Activated CD8-positive, alpha-beta memory T cell treated with anti-CD3 and anti-CD28 coated beads, Interleukin-2, amount 50 U/mL, for 48 hours (primary cell): ENCODE measurements around the gene NECTIN2.
A peak's percentile ranks its signal among the peaks of the same experiment; 100 is the strongest.
"Not testable (repeated sequence)": the region's sequence is repeated elsewhere in the genome, so short reads cannot be mapped to it uniquely, and the experiment has no call there.

ENCODE experiments used
- DNase-seq: peaks from one replicate; pipeline ENCODE4 v3.0.0-alpha.2; 2020

NECTIN2 gene

DNA sequence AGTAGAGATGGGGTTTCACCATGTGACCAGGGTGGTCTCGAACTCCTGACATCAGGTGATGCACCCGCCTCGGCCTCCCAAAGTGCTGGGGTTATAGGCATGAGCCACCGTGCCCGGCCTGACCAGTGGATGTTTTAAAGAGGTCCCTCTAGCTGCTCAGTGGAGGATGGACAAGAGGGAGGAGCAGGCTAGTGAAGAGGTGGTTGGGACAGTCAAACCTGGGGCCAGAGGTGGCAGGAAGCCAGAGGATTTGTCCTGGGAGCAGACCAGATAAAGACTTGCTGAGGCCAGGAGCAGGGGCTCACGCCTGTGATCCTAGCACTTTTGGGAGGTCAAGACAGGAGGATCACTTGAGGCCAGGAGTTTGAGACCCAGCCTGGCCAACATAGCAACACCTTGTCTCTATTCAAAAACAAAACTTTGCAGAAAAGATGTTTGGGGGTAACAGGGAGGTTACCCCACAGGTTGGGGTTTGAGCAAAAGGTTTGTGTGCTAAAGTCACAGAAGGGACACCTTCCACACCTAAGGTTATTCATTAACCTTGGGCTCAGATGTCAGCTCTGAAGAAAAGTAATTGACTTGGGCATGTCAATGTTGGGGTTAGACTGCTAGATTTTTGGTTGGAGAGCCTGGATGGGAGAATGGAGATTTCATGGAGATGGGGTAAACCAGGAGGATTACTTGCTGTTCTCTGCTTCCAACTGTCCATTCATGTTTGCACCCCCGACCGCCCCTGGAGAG, 28.2 kb upstream of the NECTIN2 start:
- DNase-seq: no peak

DNA sequence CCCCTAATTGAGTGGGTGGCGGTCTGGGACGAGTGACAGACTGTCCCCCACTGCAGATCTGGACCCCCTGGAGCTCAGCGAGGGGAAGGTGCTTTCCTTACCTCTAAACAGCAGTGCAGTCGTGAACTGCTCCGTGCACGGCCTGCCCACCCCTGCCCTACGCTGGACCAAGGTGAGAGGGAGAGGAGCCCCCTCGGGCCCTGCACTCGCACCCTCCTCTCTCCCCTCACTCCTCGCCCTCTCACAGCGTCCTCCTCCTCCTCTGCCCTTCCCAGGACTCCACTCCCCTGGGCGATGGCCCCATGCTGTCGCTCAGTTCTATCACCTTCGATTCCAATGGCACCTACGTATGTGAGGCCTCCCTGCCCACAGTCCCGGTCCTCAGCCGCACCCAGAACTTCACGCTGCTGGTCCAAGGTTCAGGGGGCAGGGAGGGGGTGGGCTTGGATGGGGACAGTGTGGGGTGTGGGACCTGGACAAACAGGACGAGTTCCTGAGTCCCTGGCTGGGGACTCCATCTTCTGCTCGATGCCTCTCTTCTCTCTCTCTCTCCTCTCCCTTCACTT, 27.5 kb upstream of the NECTIN2 start:
- DNase-seq: no peak

DNA sequence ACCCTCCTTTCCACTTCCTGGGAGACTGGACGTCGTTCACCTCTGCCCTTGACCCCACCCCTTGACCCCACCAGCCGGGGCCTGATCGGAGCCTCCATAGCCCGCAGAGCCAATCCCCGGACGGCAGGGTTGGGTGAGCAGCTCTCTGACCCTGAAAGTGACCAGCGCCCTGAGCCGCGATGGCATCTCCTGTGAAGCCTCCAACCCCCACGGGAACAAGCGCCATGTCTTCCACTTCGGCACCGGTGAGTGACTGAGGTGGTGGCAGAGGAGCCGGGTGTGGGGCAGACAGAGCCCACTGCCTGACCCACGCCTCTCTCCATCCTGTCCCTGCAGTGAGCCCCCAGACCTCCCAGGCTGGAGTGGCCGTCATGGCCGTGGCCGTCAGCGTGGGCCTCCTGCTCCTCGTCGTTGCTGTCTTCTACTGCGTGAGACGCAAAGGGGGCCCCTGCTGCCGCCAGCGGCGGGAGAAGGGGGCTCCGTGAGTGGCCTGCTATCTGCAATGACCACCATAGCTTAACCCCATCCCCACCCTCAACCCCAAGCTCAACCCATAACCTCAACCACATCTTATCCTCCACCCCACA, 26.8 kb upstream of the NECTIN2 start:
- DNase-seq: no peak

DNA sequence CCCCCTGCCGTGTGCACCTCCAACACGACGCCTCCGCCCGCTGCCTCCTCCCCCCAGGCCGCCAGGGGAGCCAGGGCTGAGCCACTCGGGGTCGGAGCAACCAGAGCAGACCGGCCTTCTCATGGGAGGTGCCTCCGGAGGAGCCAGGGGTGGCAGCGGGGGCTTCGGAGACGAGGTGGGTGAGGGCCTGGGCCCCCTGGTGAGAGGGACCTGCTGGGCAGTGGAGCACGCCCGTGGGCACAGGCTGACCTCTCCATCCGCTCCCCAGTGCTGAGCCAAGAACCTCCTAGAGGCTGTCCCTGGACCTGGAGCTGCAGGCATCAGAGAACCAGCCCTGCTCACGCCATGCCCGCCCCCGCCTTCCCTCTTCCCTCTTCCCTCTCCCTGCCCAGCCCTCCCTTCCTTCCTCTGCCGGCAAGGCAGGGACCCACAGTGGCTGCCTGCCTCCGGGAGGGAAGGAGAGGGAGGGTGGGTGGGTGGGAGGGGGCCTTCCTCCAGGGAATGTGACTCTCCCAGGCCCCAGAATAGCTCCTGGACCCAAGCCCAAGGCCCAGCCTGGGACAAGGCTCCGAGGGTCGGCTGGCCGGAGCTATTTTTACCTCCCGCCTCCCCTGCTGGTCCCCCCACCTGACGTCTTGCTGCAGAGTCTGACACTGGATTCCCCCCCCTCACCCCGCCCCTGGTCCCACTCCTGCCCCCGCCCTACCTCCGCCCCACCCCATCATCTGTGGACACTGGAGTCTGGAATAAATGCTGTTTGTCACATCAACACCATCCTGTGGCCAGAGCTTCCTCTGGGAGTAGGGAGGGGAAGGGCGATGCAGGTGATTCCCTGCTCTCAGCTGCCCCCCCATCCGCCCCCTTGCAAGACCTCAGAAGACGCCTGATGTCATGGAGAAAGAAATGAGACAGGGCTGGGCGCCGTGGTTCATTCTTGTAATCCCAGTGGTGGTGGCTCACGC, 25.2 kb upstream of the NECTIN2 start:
- DNase-seq: no peak

DNA sequence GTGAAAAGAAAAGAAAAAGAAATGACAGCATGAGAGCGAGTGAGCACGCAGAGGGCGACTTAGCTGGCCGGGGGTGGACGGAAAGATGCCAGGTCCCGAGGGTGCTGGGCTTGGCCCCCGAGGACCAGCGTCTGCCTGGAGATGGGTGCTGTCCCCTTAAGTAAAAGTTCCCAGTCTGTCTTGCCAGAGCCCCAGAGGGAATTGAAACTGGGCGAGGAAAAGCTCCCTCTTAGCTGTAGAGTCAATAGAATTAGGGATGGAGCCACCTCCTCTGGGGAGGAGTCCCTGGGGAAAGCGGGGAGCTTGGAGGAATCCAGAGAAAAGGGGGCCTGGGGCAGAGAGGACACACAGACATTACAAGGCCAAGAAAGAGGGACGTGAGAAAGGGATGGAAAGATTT, 23.9 kb upstream of the NECTIN2 start:
- no peak for DNase-seq

DNA sequence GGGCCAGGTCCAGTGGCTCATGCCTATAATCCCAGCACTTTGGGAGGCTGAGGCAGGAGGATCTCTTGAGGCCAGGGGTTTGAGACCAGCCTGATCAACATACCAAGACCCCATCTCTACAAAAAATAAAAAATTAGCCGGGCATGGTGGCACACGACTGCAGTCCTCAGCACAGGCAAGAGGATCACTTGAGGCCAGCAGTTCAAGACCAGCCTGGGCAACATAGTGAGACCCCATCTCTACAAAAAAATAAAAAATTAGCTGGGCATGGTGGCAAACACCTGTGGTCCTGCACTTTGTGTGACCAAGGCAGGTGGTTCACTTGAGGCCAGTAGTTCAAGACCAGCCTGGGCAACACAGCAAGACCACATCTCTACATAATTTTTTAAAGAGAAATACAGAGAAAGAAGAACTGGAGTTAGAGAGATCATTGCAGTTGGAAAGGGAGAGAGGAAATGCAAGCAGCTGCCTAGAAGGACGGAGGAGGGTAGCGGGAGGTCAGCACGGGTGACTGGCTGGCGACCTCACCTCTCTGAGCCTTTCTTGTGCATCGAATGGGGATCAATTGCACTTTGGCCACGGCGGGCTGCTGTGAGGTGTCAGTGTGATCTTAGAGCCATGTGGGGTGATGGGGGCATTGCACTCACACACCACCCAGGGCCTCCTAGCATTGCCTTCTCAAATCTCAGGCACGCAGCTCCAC, 23.3 kb upstream of the NECTIN2 start:
- no peak for DNase-seq

DNA sequence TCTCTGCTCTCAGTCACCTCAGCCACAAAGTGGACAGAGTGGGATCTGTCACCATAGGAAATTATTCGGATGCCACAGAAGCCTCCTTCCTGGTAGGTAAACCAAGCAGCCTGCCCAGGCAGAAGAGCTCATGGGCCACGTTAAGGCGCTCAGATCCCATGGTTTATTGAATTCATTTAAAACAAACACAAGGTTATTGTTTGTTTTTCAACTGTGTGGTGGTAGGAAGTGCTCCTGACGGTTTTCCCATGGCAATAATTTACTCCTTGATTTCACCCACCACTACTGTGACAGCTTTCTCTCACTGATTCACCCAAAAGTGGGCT, 22.8 kb upstream of the NECTIN2 start:
- DNase-seq: no peak

DNA sequence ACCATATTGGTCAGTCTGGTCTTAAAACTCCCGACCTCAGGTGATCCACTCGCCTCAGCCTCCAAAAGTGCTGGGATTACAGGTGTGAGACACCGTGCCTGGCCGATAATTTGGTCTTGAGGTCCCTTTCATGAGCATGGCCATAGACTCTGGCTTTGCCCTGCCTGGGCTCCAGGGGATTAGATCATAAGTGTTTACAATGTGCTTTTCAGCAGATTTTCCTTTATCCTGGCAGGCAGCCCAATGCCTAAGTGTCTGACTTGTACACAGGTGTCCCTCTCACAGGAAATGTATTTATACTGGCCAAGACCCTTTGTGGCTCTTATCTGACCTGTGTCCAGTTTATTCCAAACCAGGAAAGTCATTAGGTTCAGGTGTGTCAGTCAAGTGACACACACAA, 21.3 kb upstream of the NECTIN2 start:
- no peak for DNase-seq

DNA sequence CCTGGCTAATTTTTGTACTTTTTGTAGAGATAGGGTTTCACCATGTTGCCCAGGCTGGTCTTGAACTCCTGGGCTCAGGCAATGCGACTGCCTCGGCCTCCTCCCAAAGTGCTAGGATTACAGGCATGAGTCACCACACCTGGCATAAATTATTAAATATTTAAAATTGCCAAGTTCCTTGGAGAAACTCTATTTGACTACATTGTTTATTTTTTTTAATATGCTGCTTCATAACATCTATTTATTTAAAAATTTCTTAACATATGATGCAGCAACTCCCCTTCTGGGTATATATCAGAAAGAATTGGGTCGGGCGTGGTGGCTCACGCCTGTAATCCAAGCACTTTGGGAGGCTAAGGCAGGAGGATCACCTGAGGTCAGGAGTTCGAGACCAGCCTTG, 13.2 kb upstream of the NECTIN2 start:
- not testable (repeated sequence) for DNase-seq

DNA sequence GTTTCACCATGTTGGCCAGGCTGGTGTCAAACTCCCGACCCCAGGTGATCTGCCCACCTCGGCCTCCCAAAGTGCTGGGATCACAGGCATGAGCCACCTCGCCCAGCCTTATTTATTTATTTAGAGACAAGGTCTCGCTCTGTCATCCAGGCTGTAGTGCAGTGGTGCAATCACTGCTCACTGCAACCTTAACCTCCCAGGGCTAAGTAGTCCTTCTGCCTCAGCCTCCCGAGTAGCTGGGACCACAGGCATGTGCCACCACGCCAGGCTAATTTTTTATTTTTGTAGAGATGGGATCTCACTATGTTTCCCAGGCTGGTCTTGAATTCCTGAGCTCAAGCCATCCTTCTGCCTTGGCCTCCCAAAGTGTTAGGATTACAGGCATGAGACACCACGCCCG, 11.7 kb upstream of the NECTIN2 start:
- not testable (repeated sequence) for DNase-seq

DNA sequence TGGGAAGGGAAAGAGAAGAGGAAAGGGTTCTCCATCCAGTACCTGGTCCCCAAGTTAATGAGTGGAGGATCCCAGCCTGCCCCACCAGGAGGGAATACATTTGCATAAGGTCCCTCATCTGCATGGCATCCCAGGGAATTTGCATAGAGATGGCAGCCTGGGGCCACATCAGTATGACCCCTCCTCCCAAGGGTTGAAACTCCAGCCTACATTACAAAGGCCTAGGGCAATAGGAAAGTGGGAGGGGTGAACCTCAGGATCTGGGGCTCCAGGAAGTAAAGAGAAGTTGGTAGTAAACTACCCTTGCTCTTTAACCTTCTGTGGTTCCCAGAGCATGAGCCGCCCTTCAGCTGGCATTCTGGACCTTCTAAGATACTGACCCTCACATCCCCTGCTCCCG, 6.8 kb upstream of the NECTIN2 start:
- no peak for DNase-seq

DNA sequence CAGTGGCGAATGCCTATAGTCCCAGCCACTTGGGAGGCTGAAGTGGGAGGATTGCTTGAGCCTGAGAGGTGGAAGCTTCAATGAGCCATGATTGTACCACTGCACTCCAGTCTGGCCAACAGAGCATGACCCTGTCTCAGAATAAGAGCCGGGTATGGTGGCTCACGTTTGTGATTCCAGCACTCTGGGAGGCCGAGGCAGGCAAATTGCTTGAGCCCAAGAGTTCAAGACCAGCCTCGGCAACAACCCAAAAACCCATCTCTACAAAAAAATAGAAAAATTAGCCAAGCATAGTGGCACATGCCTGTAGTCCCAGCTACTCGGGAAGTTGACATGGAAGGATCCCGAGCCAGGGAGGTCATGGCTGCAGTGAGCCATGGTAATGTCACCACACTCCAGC, 5.3 kb upstream of the NECTIN2 start:
- DNase-seq: no peak

DNA sequence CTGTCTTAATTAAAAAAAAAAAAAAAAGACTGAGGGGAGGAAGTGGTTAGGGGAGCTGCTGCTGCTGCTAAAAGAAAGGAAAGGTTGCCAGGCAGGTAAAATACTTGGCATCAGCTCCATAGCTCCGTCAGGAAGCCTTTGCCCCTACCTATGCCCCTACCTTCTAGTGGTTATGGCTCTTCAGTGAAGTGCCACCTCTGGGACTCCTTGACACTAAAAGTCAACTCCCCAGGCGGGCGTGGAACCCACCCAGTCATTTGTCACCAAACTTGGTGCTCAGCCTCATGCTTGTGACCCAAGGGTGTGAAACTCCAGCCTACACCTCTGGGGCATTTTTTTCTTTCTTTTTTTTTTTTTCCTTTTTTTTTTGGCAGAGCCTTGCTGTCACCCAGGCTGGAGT, 4.9 kb upstream of the NECTIN2 start:
- no peak for DNase-seq

DNA sequence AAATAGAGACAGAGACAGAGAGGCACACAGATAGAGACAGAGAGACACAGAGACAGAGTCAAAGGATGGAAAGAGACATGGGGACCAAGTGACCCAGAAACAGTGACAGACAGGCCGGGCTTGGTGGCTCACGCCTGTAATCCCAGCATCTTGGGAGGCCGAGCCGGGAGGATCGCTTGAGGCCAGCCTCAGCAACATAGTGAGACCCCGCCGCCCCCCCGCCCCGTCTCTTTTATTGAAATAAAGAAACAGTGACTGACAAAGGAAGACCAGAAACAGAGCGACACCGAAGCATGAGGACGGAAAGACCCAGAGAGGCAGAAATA, 848 bp upstream of the NECTIN2 start:
- no peak for DNase-seq

DNA sequence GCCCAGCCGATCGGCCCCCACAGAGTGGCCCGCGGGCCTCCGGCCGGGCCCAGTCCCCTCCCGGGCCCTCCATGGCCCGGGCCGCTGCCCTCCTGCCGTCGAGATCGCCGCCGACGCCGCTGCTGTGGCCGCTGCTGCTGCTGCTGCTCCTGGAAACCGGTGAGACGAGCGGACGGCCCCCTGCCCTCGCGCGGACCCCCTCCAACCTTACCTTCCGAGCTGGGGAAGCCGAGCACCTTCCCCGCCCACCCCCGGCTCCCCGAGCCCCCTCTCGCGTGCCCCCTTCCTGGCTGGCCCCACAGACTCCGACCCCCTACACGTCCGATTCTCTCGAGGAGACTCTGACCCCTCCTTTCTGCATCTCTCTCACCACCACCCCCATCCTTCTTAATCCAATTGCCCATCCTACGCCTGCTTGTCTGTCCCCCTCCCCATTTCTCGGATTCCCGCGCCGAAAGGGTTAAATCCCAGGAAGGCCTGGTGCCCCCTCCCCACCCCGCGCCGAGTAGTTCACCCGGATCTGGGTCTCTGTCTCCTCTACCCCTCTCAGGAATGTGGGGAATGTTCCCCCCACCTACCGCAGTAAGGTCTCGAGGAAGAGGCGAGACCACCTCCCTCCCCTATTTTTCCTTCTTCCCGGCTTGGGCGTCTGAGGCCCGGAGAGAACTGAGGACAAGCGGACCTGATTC, 502 bp downstream of the NECTIN2 start:
- no peak for DNase-seq

DNA sequence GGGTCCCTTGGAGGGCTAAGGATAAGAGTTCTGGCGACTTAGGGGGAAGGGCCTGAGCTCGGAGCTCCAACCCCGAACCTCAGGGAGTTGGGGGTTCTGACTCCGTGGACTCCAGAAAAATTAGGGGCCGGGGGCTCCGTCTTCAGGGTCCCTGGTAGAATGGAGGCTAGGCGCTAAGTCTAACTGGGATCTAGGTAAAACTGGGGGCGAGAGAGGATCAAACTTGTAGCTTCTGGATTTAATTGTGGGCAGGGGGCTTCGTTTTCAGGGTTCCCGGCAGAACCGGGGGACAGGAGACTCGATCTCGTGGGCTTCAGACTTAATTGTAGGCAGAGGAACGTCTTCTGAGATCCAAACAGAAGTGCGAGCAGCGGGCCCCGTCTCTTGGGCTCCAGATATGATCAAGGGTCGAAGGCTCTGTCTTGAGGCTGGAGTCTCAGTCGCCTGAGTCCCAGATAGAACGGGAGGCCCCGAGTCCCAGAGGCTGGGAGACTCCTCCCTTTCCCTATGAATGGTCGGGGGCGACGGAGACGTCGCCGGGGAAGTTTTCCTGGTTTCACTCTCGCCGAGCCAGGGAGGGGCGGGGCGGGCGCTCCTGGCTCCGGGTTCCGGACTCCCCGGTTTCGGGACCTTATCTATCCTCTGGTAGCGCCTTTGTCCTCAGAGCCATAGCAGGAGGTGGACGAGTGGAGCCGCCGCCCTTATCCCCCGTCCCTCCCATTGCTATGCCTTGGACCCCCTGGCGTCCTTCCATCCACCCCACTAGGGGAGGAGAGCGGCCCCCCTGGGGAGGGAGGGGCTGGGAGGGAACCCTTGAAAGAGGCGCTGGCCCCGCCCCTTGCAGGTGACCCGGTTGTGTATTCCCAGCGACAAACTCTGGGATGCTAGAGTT, 1.3 kb downstream of the NECTIN2 start:
- DNase-seq: peak; percentile 55

DNA sequence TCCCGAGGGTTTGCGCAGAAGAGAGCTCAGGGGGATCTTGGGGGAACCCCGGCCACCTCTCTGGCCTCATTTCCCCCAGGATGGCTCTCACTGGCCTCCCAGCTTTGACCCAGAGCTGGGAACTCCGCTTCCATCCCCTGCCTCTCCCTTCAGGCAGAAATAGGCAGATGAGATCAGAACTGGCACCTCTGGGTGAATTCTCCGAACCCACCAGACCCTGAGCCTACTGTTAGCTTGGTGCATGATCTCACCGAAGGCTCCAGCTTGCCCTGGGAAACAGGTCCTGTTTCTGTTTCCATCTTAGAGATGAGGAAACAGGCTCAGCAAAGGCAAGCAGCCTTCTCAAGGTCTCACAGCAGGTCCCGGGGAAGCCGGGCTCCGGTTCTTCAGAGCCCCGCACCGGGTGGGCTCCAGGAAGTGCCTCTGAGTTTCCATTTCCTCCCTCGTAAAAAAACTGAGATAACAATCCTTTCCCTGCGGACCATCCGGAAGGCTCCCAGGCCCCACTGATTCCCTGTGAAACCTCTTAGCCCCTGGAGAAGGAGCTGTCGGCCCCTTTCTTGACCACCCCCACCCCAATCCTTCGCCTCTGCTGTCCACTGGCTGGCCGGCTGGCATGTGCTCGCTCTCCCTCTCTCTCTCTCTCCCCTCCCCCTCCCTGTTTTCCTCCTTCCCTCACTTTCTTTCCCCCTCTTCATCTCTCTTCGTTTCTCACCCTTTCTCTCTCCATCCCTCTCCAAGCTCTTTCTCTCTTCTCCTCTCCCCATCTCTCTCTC, 2.1 kb downstream of the NECTIN2 start:
- DNase-seq: peak; percentile 54

DNA sequence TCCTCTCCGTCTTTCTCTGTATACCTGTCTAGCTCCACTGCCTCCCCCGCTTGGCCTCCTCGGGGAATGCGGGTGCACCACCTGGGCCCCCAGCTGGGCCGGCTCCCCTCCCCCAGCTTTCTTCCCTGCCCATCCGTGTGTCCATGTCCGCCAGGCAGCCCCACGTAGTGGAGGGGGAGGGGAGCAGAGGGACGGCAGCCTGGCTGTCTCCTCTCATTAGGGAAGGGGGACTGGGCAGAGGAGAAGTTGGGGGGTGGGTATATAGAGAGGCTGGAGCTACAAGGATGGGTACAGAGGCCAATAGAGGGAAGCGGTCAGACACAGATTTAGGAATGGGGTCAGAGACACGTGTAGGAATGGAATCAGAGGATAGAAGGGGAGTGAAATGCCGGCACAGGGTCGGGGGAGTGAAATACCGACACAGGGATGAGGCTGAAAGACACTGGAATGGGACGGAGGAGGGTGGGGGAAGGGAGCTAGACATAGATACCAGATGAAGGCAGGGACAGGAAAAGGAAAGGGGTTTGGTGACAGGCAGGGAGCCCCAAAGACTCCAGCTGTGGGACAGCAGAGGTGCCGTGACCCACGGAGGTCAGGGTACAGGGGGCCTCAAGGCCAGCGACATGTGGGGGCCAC, 2.8 kb downstream of the NECTIN2 start:
- no peak for DNase-seq

DNA sequence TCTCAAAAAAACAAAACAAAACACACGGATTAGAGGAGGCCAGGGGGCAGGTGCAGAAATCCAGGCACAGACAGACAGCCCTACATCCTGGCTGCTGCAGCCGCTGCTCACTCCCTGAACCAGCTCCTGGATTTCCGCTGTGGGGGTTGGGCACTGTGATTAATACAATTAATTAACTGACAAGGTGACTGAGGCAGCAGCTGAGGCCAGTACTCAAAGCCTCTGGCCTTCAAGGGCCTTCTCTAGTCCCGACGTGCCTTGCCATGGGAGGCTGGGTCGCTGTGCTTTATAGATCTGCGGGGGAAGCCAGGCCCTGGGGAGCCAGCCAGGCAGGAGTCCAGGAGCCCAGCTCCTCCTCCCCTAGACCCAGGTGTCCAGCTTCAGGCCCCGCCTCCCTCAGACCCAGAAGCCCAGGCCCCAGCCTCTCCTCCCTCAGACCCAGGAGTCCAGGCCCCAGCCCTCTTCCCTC, 4.6 kb downstream of the NECTIN2 start:
- no peak for DNase-seq

DNA sequence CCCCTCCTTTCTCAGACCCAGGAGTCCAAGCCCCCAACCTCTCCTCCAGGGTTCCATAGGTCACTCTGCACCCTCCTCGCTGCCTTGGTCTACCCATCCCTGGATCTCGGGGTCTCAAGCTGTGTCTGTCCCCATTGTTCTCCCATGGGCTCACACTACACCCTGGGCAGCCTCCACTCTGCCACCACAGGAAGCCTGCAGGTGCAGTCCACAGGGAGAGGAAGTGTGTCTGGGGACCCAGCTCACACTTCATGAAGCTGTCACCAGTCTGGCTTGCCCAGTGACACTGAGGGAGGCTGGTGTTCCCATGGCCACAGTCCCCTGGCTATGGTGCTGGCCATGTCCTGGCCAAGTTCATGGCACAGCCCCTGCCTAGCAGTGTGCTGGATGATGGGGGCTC, 5.3 kb downstream of the NECTIN2 start:
- no peak for DNase-seq
